H1 (cell line): ENCODE results near the gene ETS1. TPM values are rescaled to one million over a fixed set of nuclear protein-coding genes. Genes with fewer than 3 reads are reported as not detected.

ENCODE experiments used
- CTCF ChIA-PET: fragments of 300-600 bp; sonication (Branson Sonifier 250); formaldehyde crosslinking; loops from one replicate; lab custom pipeline; 2021; ENCODE audit not compliant: partially characterized antibody; lab: Charles Lee
- POLR2A ChIA-PET: fragments of 300-600 bp; sonication (Branson Sonifier 250); formaldehyde crosslinking; loops from one replicate; lab custom pipeline; 2021; ENCODE audit warnings: inconsistent platforms; ENCODE audit not compliant: partially characterized antibody; lab: Charles Lee
- DNase-seq, 2 experiments: peaks; one replicate each; pipeline versions ENCODE4 v3.0.0 to v3.0.0-alpha.2; 2010 to 2022; ENCODE audit warnings: low spot score in 2 of 2, low read depth in 1 of 2, mixed read lengths in 1 of 2
- FAIRE-seq: peaks from 2 replicates; lab custom pipeline; 2011; peaks lifted over from hg19 to GRCh38; lab: Jason Lieb, UNC
- H2AFZ ChIP-seq: 2 replicates; pipeline ENCODE4 v1.8.1; 2012; ENCODE audit warnings: low read length, inconsistent platforms
- H2AK5ac ChIP-seq: 2 replicates; pipeline ENCODE4 v1.6.1; 2013; ENCODE audit warnings: low read depth, low read length
- H2BK120ac ChIP-seq: replicated peaks from 2 replicates; pipeline ENCODE3; 2013; ENCODE audit warnings: low read depth, low read length, inconsistent platforms
- H2BK12ac ChIP-seq: 2 replicates; pipeline ENCODE4 v1.6.1; 2013; ENCODE audit warnings: low read depth, low read length
- H2BK15ac ChIP-seq: 2 replicates; pipeline ENCODE4 v1.6.1; 2013; ENCODE audit warnings: low read length
- H2BK20ac ChIP-seq: 2 replicates; pipeline ENCODE4 v1.6.1; 2013; ENCODE audit warnings: low read length
- H2BK5ac ChIP-seq: 2 replicates; pipeline ENCODE4 v1.6.1; 2013; ENCODE audit warnings: low read depth, low read length
- H3K14ac ChIP-seq: 2 replicates; pipeline ENCODE4 v1.6.1; 2013; ENCODE audit warnings: inconsistent platforms; ENCODE audit not compliant: insufficient read length
- H3K18ac ChIP-seq: 2 replicates; pipeline ENCODE4 v1.6.1; 2013; ENCODE audit warnings: low read length; ENCODE audit errors: extremely low read depth
- H3K23ac ChIP-seq: 2 replicates; pipeline ENCODE4 v1.6.1; 2013; ENCODE audit warnings: inconsistent platforms; ENCODE audit not compliant: insufficient read length
- H3K23me2 ChIP-seq: 2 replicates; pipeline ENCODE4 v1.6.1; 2013; ENCODE audit warnings: low read depth, low read length
- H3K27ac ChIP-seq: 2 replicates; pipeline ENCODE4 v1.6.1; 2011; ENCODE audit warnings: low read depth, low read length, inconsistent platforms
- H3K27me3 ChIP-seq, 4 experiments: replicated peaks in 1 of 4; 1 replicate in 1 of 4; 2 replicates in 3 of 4; pipeline versions ENCODE4 v1.6.1 to v1.8.1; 2011 to 2013; ENCODE audit warnings: low read length in 3 of 4, mild to moderate bottlenecking in 3 of 4, inconsistent platforms in 2 of 4, mixed read lengths in 2 of 4, moderate library complexity in 1 of 4; ENCODE audit not compliant: control insufficient read depth in 3 of 4, insufficient read depth in 3 of 4; ENCODE audit errors: extremely low read depth in 1 of 4
- H3K36me3 ChIP-seq, 4 experiments: 2 replicates each; pipeline versions ENCODE4 v1.6.1 to v1.8.1; 2011 to 2013; ENCODE audit warnings: mild to moderate bottlenecking in 4 of 4, low read length in 3 of 4, moderate library complexity in 2 of 4, control low read depth in 1 of 4, inconsistent platforms in 1 of 4; ENCODE audit not compliant: insufficient read depth in 4 of 4, control insufficient read depth in 2 of 4
- H3K4ac ChIP-seq: replicated peaks from 2 replicates; pipeline ENCODE3; 2013; ENCODE audit warnings: low read length, low read depth, mixed read lengths, inconsistent platforms; ENCODE audit not compliant: insufficient read length
- H3K4me1 ChIP-seq, 4 experiments: replicated peaks in 1 of 4; 1 replicate in 1 of 4; 2 replicates in 3 of 4; pipeline versions ENCODE4 v1.6.1 to v1.8.1; 2011 to 2013; ENCODE audit warnings: low read length in 3 of 4, inconsistent platforms in 2 of 4, mixed read lengths in 1 of 4; ENCODE audit not compliant: insufficient read depth in 4 of 4, control insufficient read depth in 3 of 4
- H3K4me2 ChIP-seq, 2 experiments: 2 replicates each; pipeline versions ENCODE4 v1.6.1 to v1.8.1; 2011 to 2013; ENCODE audit warnings: low read depth in 2 of 2, low read length in 2 of 2, control low read depth in 1 of 2, inconsistent platforms in 1 of 2, mild to moderate bottlenecking in 1 of 2; ENCODE audit not compliant: insufficient read depth in 1 of 2
- H3K4me3 ChIP-seq, 4 experiments: fragments of 200-600, 300-600 bp in 1 of 4; sonication (generic), shearing (Covaris generic), sonication (Bioruptor Twin) in 1 of 4; 2 replicates each; pipeline versions ENCODE4 v1.5.1 to v1.8.1; 2011 to 2016; ENCODE audit warnings: low read length in 4 of 4, low read depth in 3 of 4, control low read depth in 2 of 4, inconsistent platforms in 2 of 4, mild to moderate bottlenecking in 2 of 4, mixed read lengths in 1 of 4, moderate library complexity in 1 of 4; ENCODE audit not compliant: insufficient read depth in 2 of 4; ENCODE audit errors: extremely low read depth in 1 of 4
- H3K56ac ChIP-seq: replicated peaks from 2 replicates; pipeline ENCODE3; 2013; ENCODE audit warnings: low read depth, mild to moderate bottlenecking, mixed read lengths, low read length, inconsistent platforms; ENCODE audit not compliant: insufficient read length
- H3K79me1 ChIP-seq: 2 replicates; pipeline ENCODE4 v1.6.1; 2013; ENCODE audit warnings: low read depth, low read length, control low read depth
- H3K79me2 ChIP-seq, 2 experiments: 2 replicates each; pipeline versions ENCODE4 v1.6.1 to v1.8.1; 2012 to 2013; ENCODE audit warnings: low read length in 2 of 2, mild to moderate bottlenecking in 2 of 2, inconsistent platforms in 1 of 2; ENCODE audit not compliant: insufficient read depth in 2 of 2, control insufficient read depth in 1 of 2
- H3K9ac ChIP-seq, 4 experiments: replicated peaks in 1 of 4; 1 replicate in 1 of 4; 2 replicates in 3 of 4; pipeline versions ENCODE4 v1.6.1 to v1.8.1; 2011 to 2013; ENCODE audit warnings: low read depth in 3 of 4, low read length in 3 of 4, control low read depth in 2 of 4, mild to moderate bottlenecking in 2 of 4, moderate library complexity in 2 of 4, inconsistent platforms in 1 of 4; ENCODE audit errors: extremely low read depth in 1 of 4
- H3K9me3 ChIP-seq, 2 experiments: 2 replicates each; pipeline versions ENCODE4 v1.6.1 to v1.8.1; 2012 to 2013; ENCODE audit warnings: mild to moderate bottlenecking in 2 of 2, moderate library complexity in 2 of 2, control low read depth in 1 of 2, inconsistent platforms in 1 of 2, low read depth in 1 of 2, low read length in 1 of 2, mixed read lengths in 1 of 2; ENCODE audit not compliant: insufficient read depth in 2 of 2
- H4K20me1 ChIP-seq, 2 experiments: replicated peaks in 1 of 2; 2 replicates each; pipeline versions ENCODE3 to v1.8.1; 2011 to 2013; ENCODE audit warnings: inconsistent platforms in 2 of 2, low read length in 2 of 2, mild to moderate bottlenecking in 1 of 2; ENCODE audit not compliant: insufficient read depth in 2 of 2, control insufficient read depth in 1 of 2
- H4K5ac ChIP-seq: 2 replicates; pipeline ENCODE4 v1.6.1; 2013; ENCODE audit warnings: low read length, low read depth, mixed read lengths, inconsistent platforms; ENCODE audit not compliant: insufficient read length
- H4K8ac ChIP-seq: 2 replicates; pipeline ENCODE4 v1.8.0; 2013; ENCODE audit warnings: mild to moderate bottlenecking, moderate library complexity, low read length, inconsistent platforms; ENCODE audit not compliant: insufficient read depth; ENCODE audit errors: extremely low read depth
- H4K91ac ChIP-seq: replicated peaks from 2 replicates; pipeline ENCODE3; 2013; ENCODE audit warnings: low read length, mixed read lengths, inconsistent platforms; ENCODE audit not compliant: insufficient read length
- WGBS, 2 experiments: shearing (Covaris generic) in 1 of 2; methylation state at CpG; one replicate each; pipeline versions ENCODE4 v1.1.6 to v1.1.7; 2013 to 2015; ENCODE audit warnings: low lambda C conversion rate in 2 of 2, mixed read lengths in 2 of 2, inconsistent platforms in 1 of 2, low coverage in 1 of 2, missing lambda C conversion rate in 1 of 2; ENCODE audit not compliant: insufficient replicate concordance in 2 of 2, insufficient coverage in 1 of 2, insufficient read length in 1 of 2; ENCODE audit errors: extremely low coverage in 1 of 2, missing lambda C conversion rate in 1 of 2; 5-methylcytosine and 5-hydroxymethylcytosine counted together
- polyA plus RNA-seq, 7 experiments: library from polyadenylated mRNA; depleted of rRNA in 3 of 7; stranded (reverse) in 5 of 7; unstranded in 2 of 7; fragments of >200 nt in 5 of 7; fragments of 200-250 nt in 2 of 7; gene quantifications; 1 replicate in 5 of 7; 2 replicates in 1 of 7; 4 replicates in 1 of 7; pipeline versions ENCODE4 v1.2.1 to v1.2.3, GENCODE V29; 2011 to 2013; ENCODE audit warnings: missing spikeins in 2 of 7, mixed read lengths in 2 of 7
- total RNA-seq: library from RNA; stranded (reverse); fragmentation: NEBNext Ultra II Directional; extraction: Animal tissue kit (Norgen Biotek cat#: 25700); gene quantifications from 2 replicates; pipeline ENCODE4 v1.2.1, GENCODE V29; 2021

ETS1 gene
- total and polyA plus RNA-seq, 2 of the 8 experiments (the other 6 are each of a cell fraction or from before 2014, with no cell fraction given): 10.0 to 35.3 TPM

DNA sequence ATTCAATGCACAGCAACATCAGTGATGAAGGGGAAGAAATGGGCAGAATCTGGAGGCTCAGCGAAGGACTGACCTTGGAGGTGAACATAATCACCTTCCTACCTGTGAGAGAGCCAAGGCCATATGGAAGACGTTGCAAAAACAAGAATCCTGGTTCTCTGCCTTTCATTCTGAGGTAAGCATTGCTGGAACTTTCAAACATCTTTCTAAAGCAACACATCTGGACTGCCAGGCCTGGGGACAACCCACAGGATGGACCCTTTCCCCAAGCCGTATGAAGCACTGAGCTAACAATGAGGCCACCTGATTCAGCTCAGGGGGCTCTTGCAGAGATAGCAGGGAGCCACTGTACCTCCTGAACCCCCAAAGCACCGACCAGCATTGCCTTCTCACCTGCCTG is 70.5 kb downstream of the ETS1 start:
- no peak overlapping the region for H2BK5ac ChIP-seq
- no peak overlapping the region for H2AFZ ChIP-seq
- no peak overlapping the region for H3K18ac ChIP-seq
- no peak overlapping the region for H3K9ac ChIP-seq
- H3K56ac ChIP-seq: no peak overlapping the region
- peaks cover 0 to 2% (median 0%) of the 10 kb centered on the region in 4 experiments; a peak in 1 of 7 replicates for H3K4me1 ChIP-seq
- H3K4me2 ChIP-seq: no peak overlapping the region
- H3K27ac ChIP-seq: no peak overlapping the region
- no peak overlapping the region for H3K23ac ChIP-seq
- H2BK120ac ChIP-seq: no peak overlapping the region
- no peak overlapping the region for H2BK20ac ChIP-seq
- no peaks in the 10 kb centered on the region for H3K36me3 ChIP-seq
- no peak overlapping the region for H2AK5ac ChIP-seq
- CTCF ChIA-PET: interaction anchor here (1.0 to 2.5 kb wide), 7 partner anchors 9 to 360 kb away, joined by 3 to 7 read pairs (median 4); no protein-coding TSS in a partner anchor
- peaks cover 0 to 7% of the 10 kb centered on the region in 2 experiments; a peak in 1 of 4 replicates for H3K79me2 ChIP-seq
- DNase-seq (no peak), FAIRE-seq (no peak)
- no peak overlapping the region for H2BK15ac ChIP-seq
- no peak overlapping the region for H4K5ac ChIP-seq
- H4K91ac ChIP-seq: no peak overlapping the region
- no peaks in the 10 kb centered on the region for H3K9me3 ChIP-seq
- no peaks in the 10 kb centered on the region; the same call in 1 of the 2 replicates for H3K79me1 ChIP-seq
- no peak overlapping the region for H2BK12ac ChIP-seq
- H3K14ac ChIP-seq: no peak overlapping the region
- peaks cover 0 to 16% (median 9%) of the 10 kb centered on the region in 4 experiments; a peak in 6 of 7 replicates for H3K27me3 ChIP-seq
- no peaks in the 10 kb centered on the region; the same call in 1 of the 2 replicates for H3K23me2 ChIP-seq
- H4K8ac ChIP-seq: no peak overlapping the region
- 82% methylated on average over 4 of the region's 4 CpGs; no CpG with 5 or more reads in 1 of the 2 experiments for WGBS, 2 experiments
- H3K4ac ChIP-seq: no peak overlapping the region
- peaks cover 1 to 2% of the 10 kb centered on the region in 2 experiments for H4K20me1 ChIP-seq
- POLR2A ChIA-PET: interaction anchor here (1.1 kb wide), 1 partner anchor 11 kb away, joined by 3 read pairs; no protein-coding TSS in a partner anchor
- no peak overlapping the region for H3K4me3 ChIP-seq
